Measurements from ENCODE around the gene RWDD4.

DNA sequence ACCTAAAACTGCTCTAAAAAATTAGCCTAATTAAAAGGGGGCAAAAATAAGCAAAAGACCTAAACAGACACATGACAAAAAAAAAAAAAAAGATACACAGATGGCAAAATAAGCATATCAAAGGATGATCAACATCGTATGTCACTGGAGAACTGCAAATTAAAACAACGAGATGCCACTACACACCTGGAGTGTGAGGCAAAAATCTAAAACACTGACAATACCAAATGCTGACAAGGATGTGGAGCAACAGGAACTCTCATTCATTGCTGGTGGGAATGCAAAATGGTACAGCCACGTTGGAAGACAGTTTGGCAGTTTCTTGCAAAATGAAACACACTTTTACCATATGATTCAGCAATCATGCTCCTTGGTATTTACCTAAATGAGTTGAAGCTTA is 64.2 kb downstream of the RWDD4 start:
- TF ChIP-seq, protein P1, sequence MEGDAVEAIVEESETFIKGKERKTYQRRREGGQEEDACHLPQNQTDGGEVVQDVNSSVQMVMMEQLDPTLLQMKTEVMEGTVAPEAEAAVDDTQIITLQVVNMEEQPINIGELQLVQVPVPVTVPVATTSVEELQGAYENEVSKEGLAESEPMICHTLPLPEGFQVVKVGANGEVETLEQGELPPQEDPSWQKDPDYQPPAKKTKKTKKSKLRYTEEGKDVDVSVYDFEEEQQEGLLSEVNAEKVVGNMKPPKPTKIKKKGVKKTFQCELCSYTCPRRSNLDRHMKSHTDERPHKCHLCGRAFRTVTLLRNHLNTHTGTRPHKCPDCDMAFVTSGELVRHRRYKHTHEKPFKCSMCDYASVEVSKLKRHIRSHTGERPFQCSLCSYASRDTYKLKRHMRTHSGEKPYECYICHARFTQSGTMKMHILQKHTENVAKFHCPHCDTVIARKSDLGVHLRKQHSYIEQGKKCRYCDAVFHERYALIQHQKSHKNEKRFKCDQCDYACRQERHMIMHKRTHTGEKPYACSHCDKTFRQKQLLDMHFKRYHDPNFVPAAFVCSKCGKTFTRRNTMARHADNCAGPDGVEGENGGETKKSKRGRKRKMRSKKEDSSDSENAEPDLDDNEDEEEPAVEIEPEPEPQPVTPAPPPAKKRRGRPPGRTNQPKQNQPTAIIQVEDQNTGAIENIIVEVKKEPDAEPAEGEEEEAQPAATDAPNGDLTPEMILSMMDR (IDR thresholded peaks at IDR 0.05) = no peak
- TF ChIP-seq POLR2A (IDR thresholded peaks at IDR 0.05) (no peak), POLR2AphosphoS5 (IDR thresholded peaks at IDR 0.05; ENCODE audit: insufficient read depth in 1 of 2, low read depth in 1 of 2) (no peak)

All from vagina (tissue), 2 donors.